SK-N-SH treated with all-trans-retinoic acid at 6 μM for 48 hours (cell line): Measurements from ENCODE around the gene NATD1.

Experiments used
- ESRRG ChIP-seq: fragments of 250-450 bp; sonication (Bioruptor Pico); IDR thresholded peaks from 2 replicates; pipeline ENCODE4 v1.6.1; 2021; ENCODE audit warnings: mild to moderate bottlenecking
- PPARA ChIP-seq: fragments of 250-450 bp; sonication (Bioruptor Pico); IDR thresholded peaks from 2 replicates; pipeline ENCODE4 v1.5.0; 2020; ENCODE audit warnings: mild to moderate bottlenecking, borderline replicate concordance
- TCF4 ChIP-seq: fragments of 250-450 bp; sonication (Bioruptor Pico); IDR thresholded peaks from 2 replicates; pipeline ENCODE4 v1.8.0; 2021; ENCODE audit warnings: mild to moderate bottlenecking, moderate library complexity, borderline replicate concordance
- TOX ChIP-seq: fragments of 250-450 bp; sonication (Bioruptor Pico); IDR thresholded peaks from 2 replicates; pipeline ENCODE4 v1.8.0; 2021; ENCODE audit warnings: mild to moderate bottlenecking, moderate library complexity, borderline replicate concordance
- ZFP3 ChIP-seq: fragments of 250-450 bp; sonication (Bioruptor Pico); IDR thresholded peaks from 2 replicates; pipeline ENCODE4 v1.5.0; 2020; ENCODE audit warnings: mild to moderate bottlenecking, moderate library complexity
- ZNF565 ChIP-seq: fragments of 450-650 bp; formaldehyde crosslinking; conservative IDR thresholded peaks from 2 replicates; pipeline ENCODE4 v1.5.0; 2020; ENCODE audit warnings: low read depth, mild to moderate bottlenecking, moderate library complexity
- TF ChIP-seq, protein P1 (sequence below): fragments of 250-450 bp; sonication (Bioruptor Pico); IDR thresholded peaks from 2 replicates; pipeline ENCODE4 v1.8.0; 2020; ENCODE audit warnings: mild to moderate bottlenecking, moderate library complexity, borderline replicate concordance

DNA sequence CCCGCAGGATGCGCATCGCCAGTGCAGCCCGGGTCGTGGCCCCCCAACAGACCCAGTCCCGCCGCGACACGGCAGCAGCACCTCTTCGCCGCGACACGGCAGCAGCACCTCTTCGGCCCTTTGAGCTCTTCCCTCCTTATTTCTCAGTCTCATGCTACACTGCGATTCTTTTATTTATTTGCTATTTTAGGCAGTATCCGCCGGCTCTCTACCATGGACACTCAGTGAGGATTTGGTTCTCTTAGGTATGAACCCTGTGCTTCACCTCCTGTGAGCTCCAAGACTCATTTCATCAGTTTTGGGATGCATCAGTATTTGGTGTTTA, 23.0 kb upstream of the NATD1 start:
- TF ChIP-seq PPARA (CRISPR knock-in tag) = no peak
- no peak for TF ChIP-seq TOX (CRISPR knock-in tag)
- TF ChIP-seq ZFP3 = no peak
- no peak for TF ChIP-seq ESRRG
- TF ChIP-seq, protein P1, sequence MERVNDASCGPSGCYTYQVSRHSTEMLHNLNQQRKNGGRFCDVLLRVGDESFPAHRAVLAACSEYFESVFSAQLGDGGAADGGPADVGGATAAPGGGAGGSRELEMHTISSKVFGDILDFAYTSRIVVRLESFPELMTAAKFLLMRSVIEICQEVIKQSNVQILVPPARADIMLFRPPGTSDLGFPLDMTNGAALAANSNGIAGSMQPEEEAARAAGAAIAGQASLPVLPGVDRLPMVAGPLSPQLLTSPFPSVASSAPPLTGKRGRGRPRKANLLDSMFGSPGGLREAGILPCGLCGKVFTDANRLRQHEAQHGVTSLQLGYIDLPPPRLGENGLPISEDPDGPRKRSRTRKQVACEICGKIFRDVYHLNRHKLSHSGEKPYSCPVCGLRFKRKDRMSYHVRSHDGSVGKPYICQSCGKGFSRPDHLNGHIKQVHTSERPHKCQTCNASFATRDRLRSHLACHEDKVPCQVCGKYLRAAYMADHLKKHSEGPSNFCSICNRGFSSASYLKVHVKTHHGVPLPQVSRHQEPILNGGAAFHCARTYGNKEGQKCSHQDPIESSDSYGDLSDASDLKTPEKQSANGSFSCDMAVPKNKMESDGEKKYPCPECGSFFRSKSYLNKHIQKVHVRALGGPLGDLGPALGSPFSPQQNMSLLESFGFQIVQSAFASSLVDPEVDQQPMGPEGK = no peak
- TF ChIP-seq TCF4 (CRISPR knock-in tag) = no peak
- no peak for TF ChIP-seq ZNF565
